ENCODE results near the gene GPR173.

- TF ChIP-seq CREB1 (IDR thresholded peaks at IDR 0.05; ENCODE audit: low read depth): no peak
- no peak for TF ChIP-seq TAF1 (IDR thresholded peaks at IDR 0.05; ENCODE audit: low read depth)
These were observed 17.2 kb upstream of the GPR173 start for GRCh38 chrX:53031380-53031779.
